Measurements from ENCODE around the gene HSPA12A. TPM values are rescaled to one million over a fixed set of nuclear protein-coding genes. Genes with fewer than 3 reads are reported as not detected.

HSPA12A gene
- total RNA-seq, 1 donor: 35.4 TPM

- peak; percentile 74 for DNase-seq (ENCODE audit: low read depth)
- H3K4me3 ChIP-seq (ENCODE audit: low read depth, low read length): no peak overlapping the region
- TF ChIP-seq CTCF (IDR thresholded peaks at IDR 0.05; ENCODE audit: insufficient read depth, low read depth, low read length): no peak
Measured at GRCh38 chr10:116688241-116688711, 54.1 kb downstream of the HSPA12A start.

GRCh38 chr10:116687633-116688032 lies 54.7 kb downstream of the HSPA12A start:
- H3K4me3 ChIP-seq (ENCODE audit: low read depth, low read length): no peak overlapping the region
- no peak for DNase-seq (ENCODE audit: low read depth)
- TF ChIP-seq CTCF (IDR thresholded peaks at IDR 0.05; ENCODE audit: insufficient read depth, low read depth, low read length): no peak

- H3K4me3 ChIP-seq (ENCODE audit: low read depth, low read length): no peak overlapping the region
- DNase-seq (ENCODE audit: low read depth): no peak
- TF ChIP-seq CTCF (IDR thresholded peaks at IDR 0.05; ENCODE audit: insufficient read depth, low read depth, low read length): no peak
Measured at GRCh38 chr10:116686632-116687031, 55.7 kb downstream of the HSPA12A start.

- no peak for DNase-seq (ENCODE audit: low read depth)
Measured at GRCh38 chr10:116685807-116686206, 56.6 kb downstream of the HSPA12A start.

GRCh38 chr10:116684781-116685180 lies 57.6 kb downstream of the HSPA12A start:
- no peak for TF ChIP-seq CTCF (IDR thresholded peaks at IDR 0.05; ENCODE audit: insufficient read depth, low read depth, low read length)
- no peak for DNase-seq (ENCODE audit: low read depth)
- H3K4me3 ChIP-seq (ENCODE audit: low read depth, low read length): no peak overlapping the region

More at GRCh38 chr10:116685807-116686206, 56.6 kb downstream of the HSPA12A start:
- TF ChIP-seq CTCF (IDR thresholded peaks at IDR 0.05; ENCODE audit: insufficient read depth, low read depth, low read length): no peak
- H3K4me3 ChIP-seq (ENCODE audit: low read depth, low read length): no peak overlapping the region

- no peak for TF ChIP-seq CTCF (IDR thresholded peaks at IDR 0.05; ENCODE audit: insufficient read depth, low read depth, low read length)
- DNase-seq (ENCODE audit: low read depth): no peak
- no peak overlapping the region for H3K4me3 ChIP-seq (ENCODE audit: low read depth, low read length)
Measured at GRCh38 chr10:116683821-116684220, 58.5 kb downstream of the HSPA12A start.

- no peak for TF ChIP-seq CTCF (IDR thresholded peaks at IDR 0.05; ENCODE audit: insufficient read depth, low read depth, low read length)
- DNase-seq (ENCODE audit: low read depth): no peak
- no peak overlapping the region for H3K4me3 ChIP-seq (ENCODE audit: low read depth, low read length)
Measured at GRCh38 chr10:116683166-116683565, 59.2 kb downstream of the HSPA12A start.
